OCI-LY1 (cell line): Measurements from ENCODE around the gene SLC9A9.

Source experiments
- EZH2 ChIP-seq: fragments of 200-600 bp; sonication (generic), shearing (Covaris generic); IDR thresholded peaks from 2 replicates; pipeline ENCODE4 v1.8.0; 2017; ENCODE audit warnings: borderline replicate concordance, mixed run types, mild to moderate bottlenecking, antibody characterized with exemption, low read length, moderate library complexity, mixed read lengths
- TF ChIP-seq, protein P1 (sequence below): fragments of 200-600 bp; sonication (generic), shearing (Covaris generic); IDR thresholded peaks from 2 replicates; pipeline ENCODE4 v1.5.1; 2017; ENCODE audit warnings: mild to moderate bottlenecking, antibody characterized with exemption, low read length, moderate library complexity, mixed read lengths

GRCh38 chr3:143482106-143483088 is 365.9 kb downstream of the SLC9A9 start:
- TF ChIP-seq, protein P1, sequence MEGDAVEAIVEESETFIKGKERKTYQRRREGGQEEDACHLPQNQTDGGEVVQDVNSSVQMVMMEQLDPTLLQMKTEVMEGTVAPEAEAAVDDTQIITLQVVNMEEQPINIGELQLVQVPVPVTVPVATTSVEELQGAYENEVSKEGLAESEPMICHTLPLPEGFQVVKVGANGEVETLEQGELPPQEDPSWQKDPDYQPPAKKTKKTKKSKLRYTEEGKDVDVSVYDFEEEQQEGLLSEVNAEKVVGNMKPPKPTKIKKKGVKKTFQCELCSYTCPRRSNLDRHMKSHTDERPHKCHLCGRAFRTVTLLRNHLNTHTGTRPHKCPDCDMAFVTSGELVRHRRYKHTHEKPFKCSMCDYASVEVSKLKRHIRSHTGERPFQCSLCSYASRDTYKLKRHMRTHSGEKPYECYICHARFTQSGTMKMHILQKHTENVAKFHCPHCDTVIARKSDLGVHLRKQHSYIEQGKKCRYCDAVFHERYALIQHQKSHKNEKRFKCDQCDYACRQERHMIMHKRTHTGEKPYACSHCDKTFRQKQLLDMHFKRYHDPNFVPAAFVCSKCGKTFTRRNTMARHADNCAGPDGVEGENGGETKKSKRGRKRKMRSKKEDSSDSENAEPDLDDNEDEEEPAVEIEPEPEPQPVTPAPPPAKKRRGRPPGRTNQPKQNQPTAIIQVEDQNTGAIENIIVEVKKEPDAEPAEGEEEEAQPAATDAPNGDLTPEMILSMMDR, result no peak
- no peak for TF ChIP-seq EZH2
